GM13977 (cell line): ENCODE measurements around the gene PUDP.

ENCODE experiments used
- DNase-seq: peaks from one replicate; pipeline ENCODE4 v3.0.0; 2012; ENCODE audit warnings: low spot score
- CTCF ChIP-seq: IDR thresholded peaks from 2 replicates; pipeline ENCODE4 v1.5.1; 2012; ENCODE audit warnings: mild to moderate bottlenecking, control low read depth; ENCODE audit not compliant: insufficient read depth; ENCODE audit errors: extremely low read depth, missing control alignments
- in situ Hi-C: fragments of 300-500 bp; cut with MboI; formaldehyde crosslinking; loops from one replicate; pipeline ENCODE4 v1.12.0; 2022; ENCODE audit warnings: low sequenced_read_pairs, low pct_unique_long_range_greater_than_20kb, mixed read lengths, inconsistent platforms; ENCODE audit not compliant: unreplicated experiment

Gene PUDP

GRCh38 chrX:7143941-7144525 is 3.9 kb downstream of the PUDP start:
- DNase-seq = no peak
- TF ChIP-seq CTCF = no peak
- in situ Hi-C loops = loop anchor here (25.0 kb wide), 1 partner anchor 443 kb away; no protein-coding TSS in a partner anchor

GRCh38 chrX:7143076-7143475 is 4.9 kb downstream of the PUDP start:
- TF ChIP-seq CTCF = no peak
- in situ Hi-C loops = loop anchor here (25.0 kb wide), 1 partner anchor 444 kb away; no protein-coding TSS in a partner anchor
- no peak for DNase-seq

GRCh38 chrX:7139202-7140081 is 8.5 kb downstream of the PUDP start:
- DNase-seq = no peak
- in situ Hi-C loops = loop anchor here (25.0 kb wide), 1 partner anchor 448 kb away; no protein-coding TSS in a partner anchor
- TF ChIP-seq CTCF = no peak

GRCh38 chrX:7134981-7135380 is 13.0 kb downstream of the PUDP start:
- no peak for TF ChIP-seq CTCF
- in situ Hi-C loops = loop anchor here (25.0 kb wide), 1 partner anchor 452 kb away; no protein-coding TSS in a partner anchor
- DNase-seq = no peak

GRCh38 chrX:7133050-7133440 is 14.9 kb downstream of the PUDP start:
- TF ChIP-seq CTCF = no peak
- DNase-seq = no peak

GRCh38 chrX:7132335-7133049 is 15.5 kb downstream of the PUDP start:
- no peak for DNase-seq
- in situ Hi-C loops = loop anchor here (25.0 kb wide), 1 partner anchor 455 kb away; no protein-coding TSS in a partner anchor
- TF ChIP-seq CTCF = peak; percentile 71

More at GRCh38 chrX:7133050-7133440, 14.9 kb downstream of the PUDP start:
- in situ Hi-C loops = loop anchor here (25.0 kb wide), 1 partner anchor 454 kb away; no protein-coding TSS in a partner anchor
